DMS 273 treated with DMSO at 0.1 percent for 48 hours (cell line): ENCODE results near the gene HS3ST5.
"Not testable (repeated sequence)": the region's sequence is repeated elsewhere in the genome, so short reads cannot be mapped to it uniquely, and the experiment has no call there.

Experiments used
- DNase-seq: peaks from one replicate; lab custom pipeline; 2025; lab: John Stamatoyannopoulos, UW

The HS3ST5 gene

DNA sequence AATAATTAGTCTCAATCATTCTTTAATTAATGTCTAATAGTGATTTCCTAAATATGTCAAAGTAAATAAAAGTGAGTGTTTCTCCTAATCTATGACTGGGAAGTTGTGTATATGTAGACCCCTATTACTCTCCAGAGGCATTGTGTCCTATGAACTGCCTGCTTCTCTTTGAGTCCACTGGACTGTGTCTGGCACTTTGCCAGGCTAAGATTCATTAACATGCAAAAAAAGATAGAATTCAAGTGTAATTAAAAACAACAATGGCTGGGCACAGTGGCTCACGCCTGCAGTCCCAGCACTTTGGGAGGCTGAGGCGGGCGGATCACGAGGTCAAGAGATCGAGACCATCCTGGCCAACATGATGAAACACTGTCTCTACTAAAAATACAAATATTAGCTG, 298.3 kb downstream of the HS3ST5 start:
- DNase-seq: not testable (repeated sequence)

DNA sequence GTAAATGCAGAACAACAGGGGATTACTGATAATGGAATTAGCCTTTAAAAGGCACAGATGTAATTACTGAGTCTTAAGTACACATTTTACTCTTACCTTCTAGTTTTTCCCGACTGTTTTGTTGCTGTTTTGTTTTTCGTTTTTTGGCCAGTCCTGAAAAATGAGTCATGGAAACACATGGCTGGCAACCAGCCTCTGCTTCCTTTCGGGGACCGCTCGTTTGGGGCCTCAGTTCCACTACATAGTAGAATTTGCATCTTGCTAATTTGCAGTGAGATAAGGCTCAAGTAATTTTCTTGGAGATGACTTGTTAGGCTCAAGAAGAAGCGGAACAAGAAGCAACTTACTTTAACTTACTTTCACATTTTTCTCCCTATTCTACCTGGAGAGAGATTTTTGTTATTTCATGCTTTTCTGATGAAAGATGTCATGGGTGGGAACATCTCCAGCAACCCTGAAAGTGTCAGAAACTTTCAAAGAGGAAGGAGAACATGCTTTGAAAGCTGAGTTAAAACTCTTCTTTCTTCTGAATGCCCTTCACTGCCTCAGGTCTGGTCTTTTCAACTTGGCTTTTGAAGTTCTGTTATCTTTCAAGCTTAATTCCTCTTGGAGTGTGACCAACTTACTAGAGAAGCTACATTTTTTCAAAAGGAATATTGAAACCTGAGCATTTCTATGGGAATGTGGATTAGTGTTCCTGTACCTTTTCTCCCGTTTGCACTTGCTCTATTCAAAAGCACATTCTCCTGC, 300.4 kb downstream of the HS3ST5 start:
- DNase-seq: no peak

- DNase-seq: no peak
Observed at GRCh38 chr6:114040871-114041270, 302.0 kb downstream of the HS3ST5 start.

DNA sequence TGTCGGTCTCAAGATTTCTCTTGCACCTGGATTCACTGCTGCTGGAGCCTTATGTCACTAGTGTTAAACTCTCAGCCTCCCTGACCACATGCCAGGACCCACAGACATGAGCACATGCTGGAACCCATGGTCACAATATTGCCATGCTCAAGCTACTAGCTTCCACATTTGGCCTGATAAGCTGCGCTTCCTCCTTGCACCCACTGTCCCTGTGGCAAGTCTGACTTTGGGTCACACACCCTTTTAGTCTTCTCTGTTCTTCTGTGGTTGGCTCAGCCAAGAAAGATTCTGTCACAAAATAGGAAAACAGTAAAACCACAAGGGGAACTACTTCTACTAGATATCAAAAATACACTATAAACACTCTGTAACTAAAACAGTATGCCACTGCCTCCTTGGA, 303.0 kb downstream of the HS3ST5 start:
- no peak for DNase-seq

DNA sequence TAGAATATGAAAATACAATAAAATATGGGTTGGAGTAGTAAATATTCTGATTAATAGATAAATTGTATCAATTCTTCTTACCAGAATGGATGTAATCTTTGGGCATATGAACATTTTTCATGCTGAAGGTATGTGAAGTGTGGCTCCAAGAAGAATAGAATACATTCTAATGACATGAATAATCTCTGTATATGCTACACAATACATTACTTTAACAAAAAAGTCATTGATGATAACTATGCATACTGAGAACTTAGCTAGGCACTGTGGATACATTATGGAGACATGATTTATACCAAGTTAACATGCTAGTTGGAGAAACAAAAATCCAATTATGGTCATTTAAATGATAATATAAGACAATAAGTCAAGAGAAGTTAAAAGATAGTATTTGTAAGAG, 309.2 kb downstream of the HS3ST5 start:
- DNase-seq: no peak

GRCh38 chr6:114032721-114033120, 310.1 kb downstream of the HS3ST5 start:
- no peak for DNase-seq

DNA sequence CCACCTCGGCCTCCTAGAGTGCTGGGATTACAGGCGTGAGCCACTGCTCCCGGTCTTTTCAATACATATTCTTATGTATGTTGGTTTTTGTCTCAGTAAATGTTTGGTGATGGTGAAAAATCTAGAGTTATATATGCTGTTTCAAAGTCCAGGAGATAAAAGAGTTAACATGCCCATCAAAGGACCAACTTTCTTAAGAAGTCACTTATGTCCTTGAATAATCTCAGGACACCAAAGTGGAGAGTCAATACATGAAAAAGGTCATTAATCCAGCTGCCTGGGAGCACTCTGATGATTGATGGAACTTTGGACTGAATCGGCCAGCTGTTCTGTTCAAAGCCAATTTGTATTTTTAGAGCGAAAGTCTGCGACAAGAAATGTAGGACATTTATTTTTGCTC, 312.1 kb downstream of the HS3ST5 start:
- DNase-seq: no peak

GRCh38 chr6:114024746-114025145, 318.1 kb downstream of the HS3ST5 start:
- no peak for DNase-seq

DNA sequence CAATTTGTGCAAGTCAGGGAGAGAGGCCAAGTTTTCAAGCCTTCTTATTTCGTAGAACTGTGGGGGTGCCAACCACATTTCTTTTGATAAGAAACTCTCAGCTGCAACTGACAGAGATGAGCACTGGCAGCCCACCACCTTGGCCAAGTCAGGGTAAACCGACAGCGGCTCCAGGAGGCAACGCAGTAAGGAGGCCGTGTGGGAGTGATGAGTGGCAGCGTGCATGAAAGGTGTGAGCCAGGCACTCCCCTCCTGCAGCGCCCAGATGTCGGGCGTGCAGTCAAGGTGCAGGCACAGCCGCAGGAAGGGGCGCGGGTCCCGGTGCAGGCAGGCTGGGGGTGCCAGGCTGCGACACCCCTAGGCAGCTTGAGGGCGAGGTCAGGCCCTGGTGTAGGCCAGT, 322.6 kb downstream of the HS3ST5 start:
- DNase-seq: no peak

DNA sequence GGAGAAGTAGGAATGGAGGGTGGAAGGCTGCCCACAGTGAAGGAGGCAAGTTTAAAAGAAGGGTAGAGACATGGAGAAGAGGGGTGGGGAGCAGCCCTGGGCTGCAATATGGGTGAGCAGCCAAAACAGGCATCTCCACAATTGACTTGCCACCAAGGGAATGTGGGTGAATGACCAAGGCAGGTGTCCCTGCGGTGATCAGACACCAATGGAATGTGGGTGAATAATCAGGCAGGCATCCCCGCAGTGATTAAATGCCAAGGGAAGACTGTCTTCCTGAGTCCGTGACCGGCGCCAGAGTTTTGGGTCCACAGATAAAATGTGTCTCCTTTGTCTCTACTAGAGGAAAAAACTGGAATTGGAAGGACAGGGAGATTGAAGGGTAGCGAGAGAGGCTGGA, 325.7 kb downstream of the HS3ST5 start:
- not testable (repeated sequence) for DNase-seq

- not testable (repeated sequence) for DNase-seq
Observed at GRCh38 chr6:114014106-114014505, 328.7 kb downstream of the HS3ST5 start.

DNA sequence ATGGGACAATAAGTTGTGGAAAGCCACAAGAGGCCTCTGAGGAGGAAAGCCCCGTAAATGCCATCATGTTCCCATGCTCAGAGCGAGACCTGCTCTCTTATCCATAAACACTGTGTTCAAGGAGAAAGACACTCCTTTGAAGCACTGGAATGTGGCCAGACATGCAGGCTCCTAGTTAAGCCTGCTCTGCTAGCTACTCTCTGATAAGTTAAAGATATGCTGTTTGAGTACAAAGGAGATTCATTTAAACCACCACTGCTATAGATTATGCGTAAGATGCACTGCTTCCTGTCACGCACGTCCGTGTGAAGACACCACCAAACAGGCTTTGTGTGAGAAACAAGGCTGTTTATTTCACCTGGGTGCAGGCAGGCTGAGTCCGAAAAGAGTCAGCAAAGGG, 331.3 kb downstream of the HS3ST5 start:
- DNase-seq: not testable (repeated sequence)

DNA sequence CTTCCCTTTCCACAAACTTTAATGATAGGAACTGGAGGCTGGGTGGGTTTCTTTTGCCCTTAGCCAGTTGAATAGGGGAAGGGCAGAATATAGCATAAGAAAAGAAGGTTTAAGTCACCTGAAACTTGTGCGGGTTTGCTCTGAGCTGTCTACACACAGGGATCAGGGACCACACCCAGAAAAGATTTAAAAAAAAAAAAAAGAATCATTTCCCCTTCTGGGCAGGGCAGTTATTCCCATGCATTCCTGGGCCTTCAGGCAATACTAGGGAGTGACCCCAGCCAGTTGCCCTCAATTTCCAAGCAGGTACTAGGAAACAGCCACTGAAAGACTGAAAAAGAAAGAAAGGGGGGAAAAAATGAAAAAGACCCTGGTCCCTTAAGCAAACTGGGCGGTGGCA, 332.3 kb downstream of the HS3ST5 start:
- DNase-seq: no peak

DNA sequence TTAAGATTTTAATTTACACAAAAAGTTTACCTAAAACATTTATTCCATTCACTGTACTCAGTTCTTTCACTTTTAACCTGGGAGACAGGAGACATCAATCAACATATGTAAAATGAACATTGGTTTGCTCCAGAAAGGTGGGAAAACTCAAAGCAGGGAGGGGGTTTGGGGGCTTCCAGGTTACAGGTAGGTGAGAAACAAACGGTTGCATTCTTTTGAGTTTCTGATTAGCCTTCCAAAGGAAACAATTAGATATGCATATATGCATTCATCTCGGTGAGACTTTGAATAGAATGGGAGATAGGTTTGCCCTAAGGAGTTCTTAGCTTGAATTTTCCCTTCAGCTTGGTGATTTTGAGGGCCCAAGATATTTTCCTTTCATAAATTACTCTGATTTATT, 333.6 kb downstream of the HS3ST5 start:
- DNase-seq: no peak

- no peak for DNase-seq
Observed at GRCh38 chr6:114008331-114008730, 334.5 kb downstream of the HS3ST5 start.

GRCh38 chr6:114007516-114007915, 335.3 kb downstream of the HS3ST5 start:
- no peak for DNase-seq
